Mucosa of descending colon (tissue), 3 donors: Measurements from ENCODE around the gene CERS3. TPM values are rescaled to one million over a fixed set of nuclear protein-coding genes. Genes with fewer than 3 reads are reported as not detected.
A peak's percentile ranks its signal among the peaks of the same experiment; 100 is the strongest.

Experiments used
- ATAC-seq: fragments of 200-7000 bp; cut with Tn5 transposase; one replicate; pipeline ENCODE4 v1.9.1; 2020; ENCODE audit warnings: mild to moderate bottlenecking, moderate library complexity
- DNase-seq, 3 donors: peaks; one replicate each; pipeline ENCODE4 v3.0.0-alpha.2; 2020
- H3K36me3 ChIP-seq: fragments of 200-600 bp; one replicate; pipeline ENCODE4 v1.8.0; 2021; ENCODE audit warnings: low read depth, mild to moderate bottlenecking
- H3K4me1 ChIP-seq: fragments of 200-600 bp; one replicate; pipeline ENCODE4 v1.8.0; 2021; ENCODE audit warnings: low read depth, mild to moderate bottlenecking
- H3K4me3 ChIP-seq: fragments of 200-600 bp; one replicate; pipeline ENCODE4 v1.8.0; 2021; ENCODE audit warnings: mild to moderate bottlenecking
- H3K9me3 ChIP-seq: fragments of 200-600 bp; one replicate; pipeline ENCODE4 v1.8.0; 2021; ENCODE audit warnings: mild to moderate bottlenecking
- intact Hi-C, 2 donors: fragments of 100-400 bp; cut with DNase I in 1 of 2; cut with micrococcal nuclease in 1 of 2; formaldehyde crosslinking; loops; one replicate each; pipeline versions ENCODE4 v1.11.0 to v1.11.1; 2022; cut with DNase I, micrococcal nuclease
- total RNA-seq, 3 donors: library from RNA; stranded (reverse); fragmentation: NEBNext Ultra II Directional in 2 of 3; extraction: Animal tissue kit (Norgen Biotek cat#: 25700) in 2 of 3; gene quantifications; one replicate each; pipeline versions ENCODE4 v1.2.1 to v1.2.4, GENCODE V29; 2021 to 2023
- TF ChIP-seq, protein P1 (sequence below): fragments of 200-600 bp; IDR thresholded peaks from one replicate; pipeline ENCODE4 v1.8.0; 2022; ENCODE audit warnings: antibody characterized with exemption, mild to moderate bottlenecking
- donor health status: DM: no; HTN: no; CAD: no; lungs with moderate emphysema.
- donor health status: DM: no; HTN: no; CAD: no.
- donor health status: DM: no; HTN: yes; CAD: no.

CERS3 gene
- total RNA-seq, 3 donors from 2014 or later = 0.22 TPM; not detected in 2

DNA sequence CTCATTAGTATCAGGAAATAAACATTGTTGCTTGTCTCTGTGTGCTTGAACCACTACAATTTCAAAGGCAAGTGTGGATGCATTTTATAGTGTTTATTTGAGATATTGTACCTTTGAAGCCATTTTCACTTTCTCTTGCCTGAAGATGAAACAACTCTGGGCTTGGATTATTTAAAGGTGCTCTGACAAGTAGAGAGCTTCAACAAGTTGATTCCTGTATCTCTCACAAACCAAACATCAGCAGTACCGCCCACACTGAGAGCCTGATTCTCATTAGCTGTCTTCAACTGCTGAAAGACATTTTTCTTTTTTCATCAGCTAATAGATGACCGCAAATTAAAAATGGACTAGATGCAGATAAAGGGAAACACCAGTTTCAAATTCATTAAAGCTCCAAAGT is 806 bp upstream of the CERS3 start:
- intact Hi-C loops = no loop called here
- TF ChIP-seq, protein P1, sequence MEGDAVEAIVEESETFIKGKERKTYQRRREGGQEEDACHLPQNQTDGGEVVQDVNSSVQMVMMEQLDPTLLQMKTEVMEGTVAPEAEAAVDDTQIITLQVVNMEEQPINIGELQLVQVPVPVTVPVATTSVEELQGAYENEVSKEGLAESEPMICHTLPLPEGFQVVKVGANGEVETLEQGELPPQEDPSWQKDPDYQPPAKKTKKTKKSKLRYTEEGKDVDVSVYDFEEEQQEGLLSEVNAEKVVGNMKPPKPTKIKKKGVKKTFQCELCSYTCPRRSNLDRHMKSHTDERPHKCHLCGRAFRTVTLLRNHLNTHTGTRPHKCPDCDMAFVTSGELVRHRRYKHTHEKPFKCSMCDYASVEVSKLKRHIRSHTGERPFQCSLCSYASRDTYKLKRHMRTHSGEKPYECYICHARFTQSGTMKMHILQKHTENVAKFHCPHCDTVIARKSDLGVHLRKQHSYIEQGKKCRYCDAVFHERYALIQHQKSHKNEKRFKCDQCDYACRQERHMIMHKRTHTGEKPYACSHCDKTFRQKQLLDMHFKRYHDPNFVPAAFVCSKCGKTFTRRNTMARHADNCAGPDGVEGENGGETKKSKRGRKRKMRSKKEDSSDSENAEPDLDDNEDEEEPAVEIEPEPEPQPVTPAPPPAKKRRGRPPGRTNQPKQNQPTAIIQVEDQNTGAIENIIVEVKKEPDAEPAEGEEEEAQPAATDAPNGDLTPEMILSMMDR = no peak
- Histone ChIP-seq H3K4me3 (no peak overlapping the region), H3K9me3 (no peaks in the 10 kb centered on the region), H3K4me1 (no peaks in the 10 kb centered on the region), H3K36me3 (no peaks in the 10 kb centered on the region)
- ATAC-seq = no peak
- DNase-seq = no peak

DNA sequence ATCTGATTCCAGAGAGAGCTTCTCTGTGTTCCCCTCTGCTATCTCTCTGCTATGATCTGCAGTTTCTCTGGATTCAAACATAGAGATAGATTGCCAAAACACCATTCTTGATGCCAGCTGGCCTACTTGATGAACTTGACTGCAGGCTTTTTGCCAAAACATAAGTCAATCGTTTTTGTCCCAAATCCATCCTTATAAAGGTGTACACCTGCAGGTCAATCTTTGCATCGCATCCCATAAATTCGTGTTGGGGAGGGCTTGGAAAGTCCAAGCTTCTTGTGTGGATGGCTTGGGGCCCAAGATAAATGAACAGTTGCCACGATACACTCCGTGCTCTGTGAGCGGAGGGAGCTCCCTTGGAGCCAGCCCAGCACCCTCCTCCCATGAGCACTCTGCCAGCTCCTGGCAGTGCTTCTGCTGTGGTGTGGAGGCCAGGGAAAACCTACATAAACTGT is 2.7 kb downstream of the CERS3 start:
- peak in 2 of 3 donors; percentile 43 to 52 for DNase-seq
- intact Hi-C loops = no loop called here

GRCh38 chr15:100525436-100525835 is 3.3 kb downstream of the CERS3 start:
- H3K9me3 ChIP-seq = no peaks in the 10 kb centered on the region
- no peak for ATAC-seq
- intact Hi-C loops = no loop called here
- H3K36me3 ChIP-seq = no peaks in the 10 kb centered on the region
- TF ChIP-seq, protein P1 = no peak
- DNase-seq = no peak
- H3K4me3 ChIP-seq = no peak overlapping the region
- H3K4me1 ChIP-seq = no peaks in the 10 kb centered on the region

More for the DNA sequence above, 2.7 kb downstream of the CERS3 start:
- Histone ChIP-seq H3K4me3 (no peak overlapping the region), H3K9me3 (no peaks in the 10 kb centered on the region), H3K4me1 (no peaks in the 10 kb centered on the region), H3K36me3 (no peaks in the 10 kb centered on the region)
- TF ChIP-seq, protein P1 = no peak
- ATAC-seq = peak; percentile 18

GRCh38 chr15:100524326-100524725 is 4.4 kb downstream of the CERS3 start:
- DNase-seq (no peak), ATAC-seq (no peak)
- Histone ChIP-seq H3K9me3 (no peaks in the 10 kb centered on the region), H3K4me3 (no peak overlapping the region), H3K4me1 (no peaks in the 10 kb centered on the region), H3K36me3 (no peaks in the 10 kb centered on the region)
- intact Hi-C loops = no loop called here
- TF ChIP-seq, protein P1 = no peak

DNA sequence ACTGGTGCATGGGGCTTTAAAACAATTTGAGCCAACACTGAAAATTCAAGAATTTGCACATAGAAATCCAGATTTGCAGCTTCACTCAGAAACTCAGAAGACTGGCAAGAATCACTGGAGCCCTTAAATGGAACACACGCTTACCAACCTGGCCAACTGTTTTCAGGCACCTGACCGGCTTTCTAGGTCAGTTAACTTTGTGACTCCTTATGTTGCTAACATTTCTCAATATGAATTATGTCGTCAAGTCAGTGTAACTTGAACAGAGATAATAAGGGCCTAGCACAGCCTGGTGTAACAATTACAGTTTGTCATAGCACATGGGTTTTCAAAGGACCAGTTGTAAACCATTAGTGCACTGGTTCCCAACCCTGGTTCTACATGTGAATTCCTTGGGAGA is 6.8 kb downstream of the CERS3 start:
- ATAC-seq = no peak
- Histone ChIP-seq H3K4me1 (no peaks in the 10 kb centered on the region), H3K36me3 (no peaks in the 10 kb centered on the region), H3K4me3 (no peak overlapping the region), H3K9me3 (no peaks in the 10 kb centered on the region)
- intact Hi-C loops = no loop called here
- TF ChIP-seq, protein P1 = no peak
- DNase-seq = no peak
